Activated naive CD4-positive, alpha-beta T cell treated with anti-CD3 and anti-CD28 coated beads, Interleukin-2, amount 10 ng/mL, durations not matched to agents 7 days and 5 days (primary cell): ENCODE measurements around the gene ARMC9.

Source experiments
- CTCF ChIA-PET: fragments of 350-600 bp; sonication (Branson Sonifier 250); formaldehyde crosslinking; loops from one replicate; lab custom pipeline; 2021; ENCODE audit warnings: antibody characterized with exemption; lab: Charles Lee
- DNase-seq: peaks from one replicate; pipeline ENCODE4 v3.0.0-alpha.2; 2020
- H3K27ac Mint-ChIP-seq: one replicate; pipeline ENCODE4 v1.8.0; 2021; ENCODE audit warnings: mild to moderate bottlenecking, moderate library complexity, mixed read lengths
- H3K27me3 Mint-ChIP-seq: one replicate; pipeline ENCODE4 v1.8.0; 2021; ENCODE audit warnings: mild to moderate bottlenecking, mixed read lengths
- H3K36me3 Mint-ChIP-seq: one replicate; pipeline ENCODE4 v1.8.0; 2021; ENCODE audit warnings: mixed read lengths
- H3K4me1 Mint-ChIP-seq: one replicate; pipeline ENCODE4 v1.8.0; 2021; ENCODE audit warnings: mixed read lengths
- H3K4me3 Mint-ChIP-seq: one replicate; pipeline ENCODE4 v1.8.0; 2021; ENCODE audit warnings: mild to moderate bottlenecking, moderate library complexity, mixed read lengths
- H3K9me3 Mint-ChIP-seq: one replicate; pipeline ENCODE4 v1.8.0; 2021; ENCODE audit warnings: mixed read lengths

Gene ARMC9

DNA sequence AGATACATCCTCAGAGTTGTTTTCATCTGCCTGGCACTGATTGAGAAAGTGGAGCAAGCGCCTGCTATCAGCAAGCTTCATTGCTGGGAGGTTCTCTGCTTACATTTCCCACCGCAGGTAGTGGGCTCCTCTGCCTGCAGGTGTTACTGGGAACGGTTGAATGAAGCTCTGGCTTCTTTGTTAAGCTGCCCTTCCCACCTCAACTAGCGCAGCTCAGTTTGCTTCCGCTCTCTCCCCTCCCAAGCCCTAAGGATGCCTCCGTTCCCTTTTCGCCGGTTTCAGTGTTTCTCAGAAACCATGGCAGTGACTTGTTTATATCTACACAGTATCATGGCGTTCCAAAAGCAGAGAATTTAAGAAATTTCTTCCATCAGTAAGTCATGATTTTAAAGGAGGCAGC is 124.9 kb downstream of the ARMC9 start:
- CTCF ChIA-PET, result interaction anchor here (1.0 to 1.6 kb wide), 3 partner anchors 17 to 83 kb away, joined by 3 to 4 read pairs (median 4); no protein-coding TSS in a partner anchor
- Mint-ChIP-seq H3K36me3 (no peaks in the 10 kb centered on the region), H3K27me3 (peaks cover 32% of the 10 kb centered on the region), H3K9me3 (no peaks in the 10 kb centered on the region), H3K4me3 (no peak overlapping the region), H3K27ac (no peak overlapping the region), H3K4me1 (no peaks in the 10 kb centered on the region)
- no peak for DNase-seq

- Mint-ChIP-seq H3K27ac (no peak overlapping the region), H3K27me3 (peaks cover 22% of the 10 kb centered on the region), H3K4me3 (no peak overlapping the region), H3K36me3 (no peaks in the 10 kb centered on the region), H3K9me3 (no peaks in the 10 kb centered on the region), H3K4me1 (no peaks in the 10 kb centered on the region)
- CTCF ChIA-PET, result interaction anchor here (1.1 kb wide), 1 partner anchor 99 kb away, joined by 3 read pairs; no protein-coding TSS in a partner anchor
- no peak for DNase-seq
These were observed 127.4 kb downstream of the ARMC9 start for GRCh38 chr2:231325826-231326225.

DNA sequence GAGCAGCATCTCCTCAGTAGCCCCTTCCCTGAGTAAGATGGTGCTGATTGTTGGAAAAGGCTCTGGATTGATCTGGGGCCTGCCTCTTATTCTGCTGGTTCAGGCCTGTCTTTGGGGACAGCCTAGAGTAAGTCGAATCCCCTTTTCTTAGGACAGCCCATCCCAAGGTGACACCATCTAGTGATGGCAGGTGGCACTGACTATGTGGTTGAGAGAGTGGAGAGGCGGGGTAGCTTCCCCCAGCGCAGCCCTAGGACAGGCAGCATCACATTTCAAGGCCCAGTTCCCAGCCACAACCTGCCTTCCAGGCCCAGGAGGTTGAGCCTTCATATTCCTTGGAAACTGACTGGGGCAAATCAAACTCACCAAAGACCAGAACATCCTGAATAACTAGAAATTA is 128.0 kb downstream of the ARMC9 start:
- Mint-ChIP-seq H3K36me3 (no peaks in the 10 kb centered on the region), H3K9me3 (no peaks in the 10 kb centered on the region), H3K4me3 (no peak overlapping the region), H3K4me1 (no peaks in the 10 kb centered on the region), H3K27ac (no peak overlapping the region), H3K27me3 (peaks cover 17% of the 10 kb centered on the region)
- no peak for DNase-seq
- CTCF ChIA-PET, result interaction anchor here (1.1 kb wide), 1 partner anchor 99 kb away, joined by 3 read pairs; no protein-coding TSS in a partner anchor

DNA sequence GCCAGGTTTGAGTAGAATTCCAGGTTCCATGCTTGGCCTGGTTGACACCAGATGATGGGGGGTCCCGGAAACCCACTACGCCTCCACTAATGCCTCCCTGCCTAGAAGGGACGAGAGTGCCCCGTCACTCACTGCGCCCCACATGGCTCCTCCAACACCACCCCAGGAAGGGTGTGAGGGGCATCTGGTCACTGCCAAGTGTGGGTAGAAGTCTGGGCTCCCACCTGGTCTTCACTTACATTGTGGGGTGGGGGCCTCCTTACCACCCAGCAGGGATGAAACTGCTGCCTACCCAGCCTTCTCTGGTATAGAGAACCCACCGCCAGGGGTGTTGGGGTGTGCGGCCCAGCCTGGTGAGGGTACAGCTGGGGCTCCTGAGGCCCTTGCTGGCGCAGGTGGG is 131.9 kb downstream of the ARMC9 start:
- H3K27ac Mint-ChIP-seq, result no peak overlapping the region
- H3K4me3 Mint-ChIP-seq, result no peak overlapping the region
- no peak for DNase-seq
- peaks cover 3% of the 10 kb centered on the region for H3K27me3 Mint-ChIP-seq
- no peaks in the 10 kb centered on the region for H3K9me3 Mint-ChIP-seq
- no peaks in the 10 kb centered on the region for H3K36me3 Mint-ChIP-seq
- CTCF ChIA-PET, result no interaction called here
- H3K4me1 Mint-ChIP-seq, result no peaks in the 10 kb centered on the region

- no peak for DNase-seq
- no peak overlapping the region for H3K27ac Mint-ChIP-seq
- peaks cover 3% of the 10 kb centered on the region for H3K27me3 Mint-ChIP-seq
- H3K4me3 Mint-ChIP-seq, result no peak overlapping the region
- no peaks in the 10 kb centered on the region for H3K9me3 Mint-ChIP-seq
- no peaks in the 10 kb centered on the region for H3K36me3 Mint-ChIP-seq
- H3K4me1 Mint-ChIP-seq, result no peaks in the 10 kb centered on the region
- CTCF ChIA-PET, result no interaction called here
These were observed 133.1 kb downstream of the ARMC9 start for GRCh38 chr2:231331533-231331932.

GRCh38 chr2:231332388-231332787 is 134.0 kb downstream of the ARMC9 start:
- H3K4me3 Mint-ChIP-seq, result no peak overlapping the region
- H3K36me3 Mint-ChIP-seq, result no peaks in the 10 kb centered on the region
- no peak for DNase-seq
- peaks cover 3% of the 10 kb centered on the region for H3K27me3 Mint-ChIP-seq
- no peaks in the 10 kb centered on the region for H3K4me1 Mint-ChIP-seq
- no peaks in the 10 kb centered on the region for H3K9me3 Mint-ChIP-seq
- CTCF ChIA-PET, result no interaction called here
- no peak overlapping the region for H3K27ac Mint-ChIP-seq

- no peak for DNase-seq
- H3K9me3 Mint-ChIP-seq, result no peaks in the 10 kb centered on the region
- no peak overlapping the region for H3K27ac Mint-ChIP-seq
- no peak overlapping the region for H3K4me3 Mint-ChIP-seq
- H3K36me3 Mint-ChIP-seq, result no peaks in the 10 kb centered on the region
- H3K4me1 Mint-ChIP-seq, result no peaks in the 10 kb centered on the region
- CTCF ChIA-PET, result no interaction called here
- peaks cover 3% of the 10 kb centered on the region for H3K27me3 Mint-ChIP-seq
These were observed 134.6 kb downstream of the ARMC9 start for GRCh38 chr2:231332872-231333500.

- no peak overlapping the region for H3K4me3 Mint-ChIP-seq
- no peaks in the 10 kb centered on the region for H3K36me3 Mint-ChIP-seq
- no peaks in the 10 kb centered on the region for H3K4me1 Mint-ChIP-seq
- no peak for DNase-seq
- CTCF ChIA-PET, result interaction anchor here (0.7 kb wide), 1 partner anchor 107 kb away, joined by 3 read pairs; no protein-coding TSS in a partner anchor
- peaks cover 3% of the 10 kb centered on the region for H3K27me3 Mint-ChIP-seq
- H3K27ac Mint-ChIP-seq, result no peak overlapping the region
- H3K9me3 Mint-ChIP-seq, result no peaks in the 10 kb centered on the region
These were observed 135.9 kb downstream of the ARMC9 start for GRCh38 chr2:231334179-231334930.

GRCh38 chr2:231334981-231335380 is 136.6 kb downstream of the ARMC9 start:
- Mint-ChIP-seq H3K4me1 (no peaks in the 10 kb centered on the region), H3K27me3 (peaks cover 3% of the 10 kb centered on the region), H3K27ac (no peak overlapping the region), H3K9me3 (no peaks in the 10 kb centered on the region), H3K36me3 (no peaks in the 10 kb centered on the region), H3K4me3 (no peak overlapping the region)
- CTCF ChIA-PET, result interaction anchor here (0.7 kb wide), 1 partner anchor 108 kb away, joined by 3 read pairs; no protein-coding TSS in a partner anchor
- DNase-seq, result no peak

- Mint-ChIP-seq H3K4me1 (no peaks in the 10 kb centered on the region), H3K4me3 (no peak overlapping the region), H3K27me3 (peaks cover 3% of the 10 kb centered on the region), H3K36me3 (no peaks in the 10 kb centered on the region), H3K9me3 (no peaks in the 10 kb centered on the region), H3K27ac (no peak overlapping the region)
- DNase-seq, result no peak
- CTCF ChIA-PET, result interaction anchor here (0.7 kb wide), 1 partner anchor 12 kb away, joined by 3 read pairs; no protein-coding TSS in a partner anchor
These were observed 137.2 kb downstream of the ARMC9 start for GRCh38 chr2:231335591-231335990.

DNA sequence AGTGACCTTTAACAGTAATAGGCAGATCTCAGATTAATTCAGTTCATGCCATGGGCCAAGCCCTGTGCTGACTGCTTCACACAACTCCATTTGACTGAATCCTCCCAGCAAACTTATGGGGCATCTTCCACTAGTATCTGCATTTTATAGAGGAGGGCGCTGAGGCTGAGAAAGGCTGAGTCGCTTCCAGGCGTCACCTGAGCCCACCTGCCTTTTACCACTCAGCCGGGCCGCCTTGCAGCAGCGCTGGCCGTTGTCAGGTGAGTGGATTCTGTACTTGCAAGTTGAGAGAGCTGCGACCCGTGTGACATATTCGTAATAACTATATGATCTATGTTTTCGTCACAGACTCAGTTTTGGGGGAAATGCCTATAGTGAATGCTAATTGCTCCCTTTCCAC is 137.8 kb downstream of the ARMC9 start:
- H3K4me1 Mint-ChIP-seq, result no peaks in the 10 kb centered on the region
- no peaks in the 10 kb centered on the region for H3K9me3 Mint-ChIP-seq
- H3K27me3 Mint-ChIP-seq, result peaks cover 3% of the 10 kb centered on the region
- no peak for DNase-seq
- no peak overlapping the region for H3K27ac Mint-ChIP-seq
- H3K4me3 Mint-ChIP-seq, result no peak overlapping the region
- H3K36me3 Mint-ChIP-seq, result no peaks in the 10 kb centered on the region
- CTCF ChIA-PET, result interaction anchor here (0.7 kb wide), 2 partner anchors 11 to 134 kb away, joined by 3 read pairs; no protein-coding TSS in a partner anchor

DNA sequence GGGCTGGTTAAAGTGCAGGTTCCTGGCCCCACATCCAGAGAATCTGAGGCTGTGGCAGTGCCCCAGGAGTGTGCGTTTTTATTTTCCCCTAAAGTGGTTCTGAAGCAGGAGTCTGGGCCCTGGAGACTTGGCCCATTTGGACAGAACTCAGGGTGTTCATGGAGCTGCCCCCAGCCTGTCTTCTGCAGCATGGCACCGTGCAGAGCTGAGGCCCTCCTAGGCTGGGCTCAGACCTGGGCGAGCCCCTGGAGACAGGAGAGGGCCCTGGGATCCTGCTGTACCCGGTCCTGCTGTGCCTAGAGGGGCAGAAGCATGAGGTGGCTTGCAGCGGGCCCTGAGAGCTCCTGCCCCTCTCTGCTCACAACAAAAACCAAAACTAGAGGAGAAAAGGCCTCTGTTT is 138.3 kb downstream of the ARMC9 start:
- no peaks in the 10 kb centered on the region for H3K4me1 Mint-ChIP-seq
- H3K4me3 Mint-ChIP-seq, result no peak overlapping the region
- CTCF ChIA-PET, result interaction anchor here (0.7 kb wide), 1 partner anchor 135 kb away, joined by 3 read pairs; no protein-coding TSS in a partner anchor

DNA sequence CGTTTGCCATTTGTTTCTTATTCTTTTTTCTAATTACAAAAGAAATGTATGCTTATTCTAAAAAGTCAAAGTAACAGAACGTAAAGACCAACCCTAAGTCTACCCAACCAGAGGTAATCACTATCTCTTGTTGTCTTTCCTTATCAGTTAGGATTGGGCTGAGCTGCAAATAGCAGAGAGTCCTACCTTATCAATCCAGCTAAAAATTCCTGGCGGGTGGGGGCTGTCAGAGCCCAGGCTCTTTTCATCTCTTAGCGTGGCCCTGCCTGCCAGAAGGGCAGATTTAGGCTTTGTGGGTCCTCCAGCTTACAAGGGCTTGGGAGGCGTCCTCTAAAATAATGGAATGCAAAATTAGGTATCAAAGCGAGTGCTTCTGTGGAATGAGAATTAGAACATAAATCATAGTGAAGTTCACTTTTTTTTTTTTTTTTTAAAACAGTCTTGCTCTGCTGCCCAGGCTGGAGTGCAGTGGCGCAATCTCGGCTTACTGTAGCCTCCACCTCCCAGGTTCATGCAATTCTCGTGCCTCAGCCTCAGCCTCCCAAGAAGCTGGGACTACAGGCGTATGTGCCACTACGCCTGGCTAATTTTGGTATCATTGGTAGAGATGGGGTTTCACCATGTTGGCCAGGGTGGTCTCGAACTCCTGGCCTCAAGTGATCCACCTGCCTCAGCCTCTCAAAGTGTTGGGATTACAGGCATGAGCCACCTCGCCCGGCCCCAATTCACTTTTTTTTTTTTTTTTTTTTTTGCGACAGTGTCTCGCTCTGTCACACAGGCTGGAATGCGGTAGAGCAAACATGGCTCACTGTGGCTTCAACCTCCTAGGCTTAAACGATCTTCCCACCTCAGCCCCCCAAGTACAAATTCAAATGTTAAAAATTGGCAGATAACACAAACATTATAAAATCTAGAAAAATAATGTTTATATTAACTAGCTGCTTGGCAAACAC is 139.7 kb downstream of the ARMC9 start:
- Mint-ChIP-seq H3K27me3 (peaks cover 9% of the 10 kb centered on the region), H3K4me3 (no peak overlapping the region), H3K9me3 (no peaks in the 10 kb centered on the region), H3K4me1 (no peaks in the 10 kb centered on the region), H3K36me3 (no peaks in the 10 kb centered on the region), H3K27ac (no peak overlapping the region)
- CTCF ChIA-PET, result interaction anchor here (0.6 to 1.0 kb wide), 2 partner anchors 17 to 733 kb away, joined by 3 read pairs; no protein-coding TSS in a partner anchor
- DNase-seq, result no peak

More for the DNA sequence above, 138.3 kb downstream of the ARMC9 start:
- DNase-seq, result no peak
- no peak overlapping the region for H3K27ac Mint-ChIP-seq
- no peaks in the 10 kb centered on the region for H3K36me3 Mint-ChIP-seq
- no peaks in the 10 kb centered on the region for H3K9me3 Mint-ChIP-seq
- peaks cover 3% of the 10 kb centered on the region for H3K27me3 Mint-ChIP-seq

DNA sequence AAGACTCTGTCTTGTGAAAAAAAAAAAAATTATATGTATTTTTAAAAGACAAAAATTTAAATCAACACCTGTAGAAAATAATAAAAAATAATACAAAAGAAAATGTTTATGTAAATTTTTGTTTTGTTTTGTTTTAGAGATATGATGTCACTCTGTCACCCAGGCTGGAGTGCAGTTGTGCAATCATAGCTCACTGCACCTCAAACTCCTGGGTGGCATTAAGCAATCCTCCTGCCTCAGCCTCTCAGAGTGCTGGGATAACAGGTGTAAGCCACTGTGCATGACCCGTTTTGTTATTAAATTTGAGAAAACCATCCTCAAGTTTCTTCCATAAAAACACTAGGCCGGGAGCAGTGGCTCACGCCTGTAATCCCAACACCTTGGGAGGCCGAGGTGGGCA is 140.9 kb downstream of the ARMC9 start:
- no peaks in the 10 kb centered on the region for H3K4me1 Mint-ChIP-seq
- H3K4me3 Mint-ChIP-seq, result no peak overlapping the region

More for the DNA sequence above, 140.9 kb downstream of the ARMC9 start:
- peaks cover 9% of the 10 kb centered on the region for H3K27me3 Mint-ChIP-seq
- H3K36me3 Mint-ChIP-seq, result no peaks in the 10 kb centered on the region
- DNase-seq, result no peak
- H3K9me3 Mint-ChIP-seq, result no peaks in the 10 kb centered on the region
- CTCF ChIA-PET, result no interaction called here
- no peak overlapping the region for H3K27ac Mint-ChIP-seq
